ENCODE data around the gene FAM193A.
A peak's percentile ranks its signal among the peaks of the same experiment; 100 is the strongest.
"Not testable (repeated sequence)": the region's sequence is repeated elsewhere in the genome, so short reads cannot be mapped to it uniquely, and the experiment has no call there.

Gene FAM193A

DNA sequence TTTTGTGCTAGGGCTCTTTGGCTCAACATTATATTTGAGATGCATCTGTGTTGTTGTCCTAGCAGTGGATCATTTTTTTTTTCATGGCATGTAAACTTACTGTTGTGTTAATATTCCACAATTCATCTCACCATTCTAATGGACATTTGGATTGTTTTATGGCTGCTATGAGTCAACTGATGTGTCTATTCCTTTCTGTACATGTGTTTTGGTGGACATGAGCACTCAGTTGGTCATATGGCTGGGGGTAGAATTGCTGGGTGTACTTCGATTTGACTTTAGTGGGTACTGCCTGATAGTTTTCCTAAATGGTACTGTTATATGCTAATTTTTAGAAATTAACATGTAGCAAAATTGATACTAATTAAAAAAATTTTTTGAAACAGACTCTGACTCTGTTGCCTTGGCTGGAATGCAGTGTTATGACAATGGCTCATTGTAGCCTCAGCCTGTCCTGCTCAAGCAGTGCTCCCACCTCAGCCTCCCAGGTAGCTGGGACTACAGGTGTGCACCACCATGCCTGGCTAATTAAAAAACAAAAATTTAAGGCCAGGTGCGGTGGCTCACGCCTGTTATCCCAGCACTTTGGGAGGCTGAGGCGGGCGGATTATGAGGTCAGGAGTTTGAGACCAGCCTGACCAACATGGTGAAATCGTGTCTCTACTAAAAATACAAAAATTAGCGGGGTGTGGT lies 9.0 kb downstream of the FAM193A start:
- no peak overlapping the region for H3K4me3 ChIP-seq (replicated peaks in 1 of 2; ENCODE audit: low read depth in 2 of 2, low read length in 2 of 2)
- DNase-seq (ENCODE audit: low read depth in 2 of 2), result peak in 1 of 2 donors; percentile 13
- TF ChIP-seq, protein P1, sequence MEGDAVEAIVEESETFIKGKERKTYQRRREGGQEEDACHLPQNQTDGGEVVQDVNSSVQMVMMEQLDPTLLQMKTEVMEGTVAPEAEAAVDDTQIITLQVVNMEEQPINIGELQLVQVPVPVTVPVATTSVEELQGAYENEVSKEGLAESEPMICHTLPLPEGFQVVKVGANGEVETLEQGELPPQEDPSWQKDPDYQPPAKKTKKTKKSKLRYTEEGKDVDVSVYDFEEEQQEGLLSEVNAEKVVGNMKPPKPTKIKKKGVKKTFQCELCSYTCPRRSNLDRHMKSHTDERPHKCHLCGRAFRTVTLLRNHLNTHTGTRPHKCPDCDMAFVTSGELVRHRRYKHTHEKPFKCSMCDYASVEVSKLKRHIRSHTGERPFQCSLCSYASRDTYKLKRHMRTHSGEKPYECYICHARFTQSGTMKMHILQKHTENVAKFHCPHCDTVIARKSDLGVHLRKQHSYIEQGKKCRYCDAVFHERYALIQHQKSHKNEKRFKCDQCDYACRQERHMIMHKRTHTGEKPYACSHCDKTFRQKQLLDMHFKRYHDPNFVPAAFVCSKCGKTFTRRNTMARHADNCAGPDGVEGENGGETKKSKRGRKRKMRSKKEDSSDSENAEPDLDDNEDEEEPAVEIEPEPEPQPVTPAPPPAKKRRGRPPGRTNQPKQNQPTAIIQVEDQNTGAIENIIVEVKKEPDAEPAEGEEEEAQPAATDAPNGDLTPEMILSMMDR (IDR thresholded peaks at IDR 0.05; ENCODE audit: low read depth, low read length), result no peak

DNA sequence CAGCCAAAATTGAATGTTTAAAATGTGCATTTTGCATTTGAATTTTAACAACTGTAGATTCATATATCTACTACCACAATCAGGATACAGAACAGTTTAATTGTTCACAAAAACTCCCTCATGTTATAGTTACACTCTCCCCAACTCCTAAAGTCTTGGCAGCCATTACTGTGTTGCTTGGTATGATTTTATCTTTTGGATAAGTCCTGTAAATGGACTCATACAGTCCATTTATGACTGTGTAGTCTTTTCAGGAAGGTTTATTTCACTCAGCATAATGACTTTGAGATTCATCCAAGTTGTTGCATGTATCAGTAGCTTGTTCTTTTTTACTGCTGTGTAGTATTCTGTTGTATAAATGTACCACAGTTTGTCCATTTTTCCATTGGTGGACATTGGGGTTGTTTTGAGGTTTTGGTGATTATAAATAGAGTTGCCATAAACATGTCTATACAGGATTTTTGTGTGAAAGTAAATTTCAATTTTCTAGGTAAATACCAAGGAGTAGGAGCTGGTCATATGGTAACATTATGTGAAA lies 9.9 kb downstream of the FAM193A start:
- DNase-seq (ENCODE audit: low read depth in 2 of 2), result no peak
- H3K4me3 ChIP-seq (replicated peaks in 1 of 2; ENCODE audit: low read depth in 2 of 2, low read length in 2 of 2), result no peak overlapping the region
- TF ChIP-seq, protein P1 (IDR thresholded peaks at IDR 0.05; ENCODE audit: low read depth, low read length), result no peak

DNA sequence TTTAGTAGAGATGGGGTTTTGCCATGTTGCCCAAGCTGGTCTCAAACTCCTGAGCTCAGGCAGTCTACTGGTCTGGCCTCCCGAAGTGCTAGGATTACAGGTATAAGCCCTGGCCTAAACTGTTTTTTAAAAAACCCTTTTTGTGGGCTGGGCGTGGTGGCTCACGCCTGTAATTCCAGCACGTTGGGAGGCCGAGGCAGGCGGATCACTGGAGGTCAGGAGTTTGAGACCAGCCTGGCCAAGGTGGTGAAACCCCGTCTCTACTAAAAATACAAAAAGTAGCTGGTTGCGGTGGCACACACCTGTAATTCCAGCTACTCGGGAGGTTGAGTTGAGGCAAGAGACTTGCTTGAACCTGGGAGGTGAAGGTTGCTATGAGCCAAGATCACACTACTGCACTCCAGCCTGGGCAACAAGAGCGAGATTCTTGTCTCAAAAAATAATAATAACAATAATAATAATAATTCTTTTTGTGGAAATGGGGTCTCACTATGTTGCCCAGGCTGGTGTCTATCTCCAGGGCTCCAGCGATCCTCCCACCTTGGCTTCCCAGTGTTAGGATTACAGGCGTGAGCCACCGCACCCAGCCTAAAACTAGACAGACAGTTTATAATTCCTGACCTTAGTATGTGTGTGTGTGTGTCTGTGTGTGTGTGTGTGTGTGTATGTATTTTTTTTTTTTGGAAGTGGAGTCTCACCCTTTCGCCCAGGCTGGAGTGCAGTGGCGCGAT lies 10.7 kb downstream of the FAM193A start:
- H3K4me3 ChIP-seq (replicated peaks in 1 of 2; ENCODE audit: low read depth in 2 of 2, low read length in 2 of 2); DNase-seq (ENCODE audit: low read depth in 2 of 2): not testable (repeated sequence)

DNA sequence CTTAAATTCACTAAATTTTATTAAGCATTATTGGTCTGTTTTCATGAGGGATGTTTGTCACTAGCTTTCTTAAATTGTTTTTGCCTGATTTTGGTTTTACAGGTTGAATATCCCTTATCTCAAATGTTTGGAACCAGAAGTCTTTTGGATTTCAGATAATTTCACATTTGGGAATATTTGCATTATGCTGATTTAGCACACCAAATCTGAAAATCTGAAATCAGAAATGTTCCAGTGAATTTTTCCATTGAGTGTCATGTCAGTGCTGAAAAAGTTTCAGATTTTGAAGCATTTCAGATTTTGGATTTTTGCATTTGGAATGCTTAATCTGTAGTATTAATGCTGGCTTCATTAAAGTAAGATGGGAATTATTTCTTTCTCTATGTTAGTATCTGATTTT lies 14.7 kb downstream of the FAM193A start:
- TF ChIP-seq, protein P1 (IDR thresholded peaks at IDR 0.05; ENCODE audit: low read depth, low read length), result no peak

DNA sequence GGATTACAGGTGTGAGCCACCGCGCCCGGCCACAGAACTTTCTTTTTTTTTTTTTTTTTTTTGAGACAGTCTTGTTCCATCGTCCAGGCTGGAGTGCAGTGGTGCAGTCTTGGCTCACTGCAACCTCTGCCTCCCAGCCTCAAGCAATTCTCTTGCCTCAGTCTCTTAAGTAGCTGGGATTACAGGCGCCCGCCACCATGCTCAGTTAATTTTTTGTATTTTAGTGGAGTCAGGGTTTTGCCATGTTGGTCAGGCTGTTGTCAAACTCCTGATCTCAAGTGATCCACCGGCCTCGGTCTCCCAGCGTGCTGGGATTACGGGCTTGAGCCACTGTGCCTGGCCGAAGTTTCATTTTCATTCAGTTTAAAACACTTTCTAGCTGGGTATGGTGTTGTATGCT lies 16.4 kb downstream of the FAM193A start:
- TF ChIP-seq, protein P1 (IDR thresholded peaks at IDR 0.05; ENCODE audit: low read depth, low read length), result no peak
- H3K4me3 ChIP-seq (replicated peaks in 1 of 2; ENCODE audit: low read depth in 2 of 2, low read length in 2 of 2), result no peak overlapping the region
- DNase-seq (ENCODE audit: low read depth in 2 of 2), result no peak

More for the DNA sequence above, 14.7 kb downstream of the FAM193A start:
- no peak for DNase-seq (ENCODE audit: low read depth in 2 of 2)
- no peak overlapping the region for H3K4me3 ChIP-seq (replicated peaks in 1 of 2; ENCODE audit: low read depth in 2 of 2, low read length in 2 of 2)

DNA sequence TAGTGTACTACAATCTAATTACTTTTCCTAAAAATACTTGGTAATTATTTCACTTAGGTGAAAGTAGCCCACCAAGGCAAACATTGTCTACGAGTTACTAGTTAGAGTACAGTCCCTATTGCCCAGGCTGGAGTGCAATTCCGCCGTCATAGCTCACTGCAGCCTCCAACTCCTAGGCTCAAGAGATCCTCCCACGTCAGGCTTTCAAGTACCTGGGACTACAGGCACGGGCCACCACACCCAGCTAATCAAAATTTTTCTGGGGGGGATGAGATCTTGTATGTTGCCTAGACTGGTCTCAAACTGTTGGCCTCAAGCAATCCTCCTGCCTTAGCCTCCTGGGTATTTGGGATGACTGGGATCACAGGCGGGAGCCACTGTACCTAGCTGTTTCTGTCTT lies 21.9 kb downstream of the FAM193A start:
- H3K4me3 ChIP-seq (replicated peaks in 1 of 2; ENCODE audit: low read depth in 2 of 2, low read length in 2 of 2), result no peak overlapping the region
- no peak for DNase-seq (ENCODE audit: low read depth in 2 of 2)
- TF ChIP-seq, protein P1 (IDR thresholded peaks at IDR 0.05; ENCODE audit: low read depth, low read length), result no peak

DNA sequence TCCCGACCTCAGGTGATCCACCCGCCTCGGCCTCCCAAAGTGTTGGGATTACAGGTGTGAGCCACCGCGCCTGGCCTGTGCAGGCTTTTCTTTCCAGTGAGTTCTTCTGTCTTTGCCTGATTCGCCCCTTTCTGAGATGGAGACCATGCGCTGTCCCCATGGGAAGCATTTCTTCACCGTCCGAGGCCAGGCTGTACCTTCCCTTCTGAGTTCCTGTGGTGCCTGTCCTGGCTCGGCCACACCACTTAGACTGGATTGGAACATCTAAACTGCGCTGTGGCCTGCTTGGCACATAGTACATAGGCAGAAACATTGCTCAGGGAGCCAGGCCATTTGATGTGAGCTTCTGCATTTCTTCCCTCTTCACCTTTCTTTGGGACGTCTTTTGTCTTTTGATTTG lies 23.7 kb downstream of the FAM193A start:
- no peak for DNase-seq (ENCODE audit: low read depth in 2 of 2)
- H3K4me3 ChIP-seq (replicated peaks in 1 of 2; ENCODE audit: low read depth in 2 of 2, low read length in 2 of 2), result no peak overlapping the region
- TF ChIP-seq, protein P1 (IDR thresholded peaks at IDR 0.05; ENCODE audit: low read depth, low read length), result no peak

Data from cardiac fibroblast (primary cell).